Cardiac fibroblast (primary cell): ENCODE measurements around the gene HOXA1.
A peak's percentile ranks its signal among the peaks of the same experiment; 100 is the strongest.

Experiments used
- DNase-seq, 2 donors: peaks; one replicate each; pipeline versions ENCODE4 v3.0.0 to v3.0.0-alpha.2; 2010; ENCODE audit warnings: low read depth in 2 of 2
- H3K4me3 ChIP-seq, 2 donors: replicated peaks in 1 of 2; 1 replicate in 1 of 2; 2 replicates in 1 of 2; pipeline ENCODE4 v1.5.1; 2011; ENCODE audit warnings: low read depth in 2 of 2, low read length in 2 of 2, mild to moderate bottlenecking in 2 of 2, moderate library complexity in 1 of 2
- TF ChIP-seq, protein P1 (sequence below): IDR thresholded peaks from one replicate; pipeline ENCODE4 v1.5.1; 2011; ENCODE audit warnings: low read depth, mild to moderate bottlenecking, low read length, inconsistent platforms

Gene HOXA1

DNA sequence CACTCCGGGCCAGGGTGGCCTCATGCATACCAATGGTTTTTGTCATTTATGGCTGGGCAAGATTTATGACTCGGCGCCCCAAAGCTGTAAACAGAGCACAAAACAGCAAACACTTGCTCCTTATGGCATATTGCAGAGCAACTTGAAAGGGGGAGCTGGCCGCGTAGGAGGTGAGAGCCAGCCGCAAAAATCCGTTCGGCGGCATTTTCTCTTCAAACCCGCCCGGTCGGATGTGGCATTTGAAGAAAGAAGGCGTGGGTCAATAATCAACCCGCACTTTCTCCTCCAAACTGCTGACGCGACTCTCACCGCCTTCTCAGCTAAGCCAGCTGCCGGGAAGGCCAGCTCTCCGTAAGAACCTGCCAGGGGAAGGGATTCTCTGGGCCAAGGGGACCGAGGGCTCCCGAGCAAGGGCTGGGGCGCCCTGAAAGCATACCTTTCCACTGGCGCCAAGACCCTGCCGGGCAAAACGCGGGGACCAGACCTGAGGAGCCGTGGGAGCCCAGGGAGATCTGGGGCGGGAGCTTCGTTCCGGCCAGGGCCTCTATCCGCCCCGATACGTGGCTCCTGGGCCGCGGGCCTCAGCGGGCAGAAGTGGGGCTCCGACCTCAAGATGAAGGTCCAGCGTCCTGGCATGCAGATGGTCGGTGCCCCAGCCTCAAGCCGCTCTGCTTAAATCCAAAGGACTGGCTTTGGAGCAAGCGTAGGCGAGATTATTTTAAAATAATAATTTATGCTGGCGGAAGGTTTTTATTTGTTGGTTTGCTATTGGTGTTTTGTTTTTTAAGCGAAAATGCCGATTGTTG, 19.6 kb upstream of the HOXA1 start:
- TF ChIP-seq, protein P1, sequence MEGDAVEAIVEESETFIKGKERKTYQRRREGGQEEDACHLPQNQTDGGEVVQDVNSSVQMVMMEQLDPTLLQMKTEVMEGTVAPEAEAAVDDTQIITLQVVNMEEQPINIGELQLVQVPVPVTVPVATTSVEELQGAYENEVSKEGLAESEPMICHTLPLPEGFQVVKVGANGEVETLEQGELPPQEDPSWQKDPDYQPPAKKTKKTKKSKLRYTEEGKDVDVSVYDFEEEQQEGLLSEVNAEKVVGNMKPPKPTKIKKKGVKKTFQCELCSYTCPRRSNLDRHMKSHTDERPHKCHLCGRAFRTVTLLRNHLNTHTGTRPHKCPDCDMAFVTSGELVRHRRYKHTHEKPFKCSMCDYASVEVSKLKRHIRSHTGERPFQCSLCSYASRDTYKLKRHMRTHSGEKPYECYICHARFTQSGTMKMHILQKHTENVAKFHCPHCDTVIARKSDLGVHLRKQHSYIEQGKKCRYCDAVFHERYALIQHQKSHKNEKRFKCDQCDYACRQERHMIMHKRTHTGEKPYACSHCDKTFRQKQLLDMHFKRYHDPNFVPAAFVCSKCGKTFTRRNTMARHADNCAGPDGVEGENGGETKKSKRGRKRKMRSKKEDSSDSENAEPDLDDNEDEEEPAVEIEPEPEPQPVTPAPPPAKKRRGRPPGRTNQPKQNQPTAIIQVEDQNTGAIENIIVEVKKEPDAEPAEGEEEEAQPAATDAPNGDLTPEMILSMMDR: no peak
- DNase-seq: no peak
- H3K4me3 ChIP-seq: peak overlapping the region in 1 of 2 donors; percentile 8

DNA sequence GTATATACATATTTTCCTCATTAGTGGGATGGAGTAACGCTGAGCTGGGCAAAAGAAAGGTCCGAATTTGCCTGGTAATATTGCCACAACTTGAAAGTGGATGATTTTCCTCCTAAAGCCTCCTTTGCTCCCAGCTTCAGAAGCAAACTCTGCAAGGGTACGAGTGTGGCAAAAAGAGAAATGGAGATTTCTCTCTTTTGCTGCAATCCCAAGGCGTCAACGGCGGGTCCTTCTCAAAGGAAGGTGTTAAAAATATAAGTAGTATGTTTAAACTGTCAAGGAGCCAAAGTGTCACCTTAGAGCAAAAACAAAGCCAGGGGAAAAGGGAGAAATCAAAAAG, 19.1 kb upstream of the HOXA1 start:
- DNase-seq: no peak
- TF ChIP-seq, protein P1: no peak
- no peak overlapping the region for H3K4me3 ChIP-seq

DNA sequence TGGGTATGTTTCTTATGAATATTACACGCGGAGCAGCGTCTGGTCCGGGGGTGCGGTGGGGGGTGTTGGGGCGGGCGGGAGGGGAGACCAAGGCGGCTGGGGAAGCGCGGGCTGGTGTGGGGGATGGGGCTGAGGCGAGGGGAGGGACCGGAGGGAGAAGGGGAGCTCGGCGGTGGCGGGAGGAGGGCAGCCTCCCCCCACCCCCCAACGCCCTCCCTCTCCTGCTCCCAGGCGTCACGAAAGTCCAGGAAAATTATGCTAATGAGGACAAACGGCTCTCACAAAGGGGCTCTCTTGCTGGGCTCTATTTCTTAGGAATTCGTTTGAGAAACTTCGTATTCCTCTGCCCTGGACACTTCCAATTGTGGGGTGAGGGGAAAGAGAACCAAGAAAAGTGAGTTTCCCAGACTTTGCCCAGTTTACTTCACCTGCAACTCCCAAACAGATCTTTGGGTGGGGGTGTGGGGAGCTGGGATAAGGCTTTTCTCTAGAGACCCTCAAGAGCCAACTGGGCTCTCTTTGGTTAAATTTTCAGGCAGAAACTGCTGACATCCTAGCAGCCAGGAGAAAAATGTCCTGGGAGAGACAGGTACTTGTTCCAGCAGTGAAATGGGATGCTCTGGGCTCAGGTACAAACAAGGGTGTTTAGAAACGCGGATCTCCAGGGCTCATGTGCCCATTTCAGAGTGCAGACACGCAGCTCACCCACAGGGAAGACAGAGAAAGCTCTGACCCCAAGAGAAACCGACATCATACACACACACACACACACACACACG, 18.4 kb upstream of the HOXA1 start:
- no peak for DNase-seq
- TF ChIP-seq, protein P1: no peak
- no peak overlapping the region for H3K4me3 ChIP-seq

DNA sequence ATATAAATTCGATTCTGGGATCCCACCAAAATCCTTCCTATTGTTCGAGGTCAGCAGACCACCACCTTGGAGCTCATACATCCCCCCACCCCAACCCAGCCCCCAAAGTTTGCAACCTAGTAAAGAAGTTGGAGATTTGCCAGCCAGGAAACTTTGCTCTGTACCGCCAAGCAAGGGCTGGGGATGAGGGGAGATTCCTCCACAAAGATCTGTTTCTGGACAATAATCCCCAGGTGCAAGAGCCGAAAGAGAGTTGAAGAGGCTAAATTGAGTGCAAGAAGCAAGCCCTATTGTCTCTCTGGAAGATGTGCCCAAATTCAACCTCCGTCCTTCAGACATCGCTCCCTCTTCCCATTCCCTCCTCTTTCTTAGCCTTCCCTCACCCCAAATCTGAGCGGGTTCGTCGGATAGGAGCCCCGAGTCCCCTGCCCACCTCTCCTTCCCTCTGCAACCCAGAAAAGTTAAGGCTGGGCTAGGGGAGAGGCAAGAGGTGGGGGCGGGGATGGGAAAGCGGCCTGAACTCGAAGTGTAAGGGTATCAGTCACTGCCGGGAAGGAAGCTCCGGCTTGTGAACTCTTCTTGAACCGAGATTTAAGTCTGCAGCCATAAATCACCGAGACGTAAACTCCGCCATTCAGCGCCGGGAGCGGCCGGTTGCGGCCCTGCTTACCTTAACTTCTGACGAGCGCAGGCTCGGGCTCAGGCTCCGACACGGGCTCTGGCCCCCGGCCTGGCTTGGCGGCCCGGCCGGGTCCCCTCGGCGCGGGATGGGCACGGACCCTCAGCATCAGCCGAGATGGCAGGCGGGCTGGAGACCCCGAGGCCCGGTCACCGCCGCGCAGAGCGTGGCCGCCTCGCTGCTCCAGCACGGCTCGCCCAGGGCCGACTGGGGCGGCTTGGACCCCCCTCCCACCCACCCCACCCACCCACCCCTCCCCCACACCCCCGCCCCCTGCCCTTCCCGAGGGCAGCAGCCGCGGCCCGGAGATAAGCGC, 17.5 kb upstream of the HOXA1 start:
- peak in 1 of 2 donors; percentile 53 for DNase-seq
- TF ChIP-seq, protein P1: no peak
- H3K4me3 ChIP-seq: peak overlapping the region; percentile 15 to 38

DNA sequence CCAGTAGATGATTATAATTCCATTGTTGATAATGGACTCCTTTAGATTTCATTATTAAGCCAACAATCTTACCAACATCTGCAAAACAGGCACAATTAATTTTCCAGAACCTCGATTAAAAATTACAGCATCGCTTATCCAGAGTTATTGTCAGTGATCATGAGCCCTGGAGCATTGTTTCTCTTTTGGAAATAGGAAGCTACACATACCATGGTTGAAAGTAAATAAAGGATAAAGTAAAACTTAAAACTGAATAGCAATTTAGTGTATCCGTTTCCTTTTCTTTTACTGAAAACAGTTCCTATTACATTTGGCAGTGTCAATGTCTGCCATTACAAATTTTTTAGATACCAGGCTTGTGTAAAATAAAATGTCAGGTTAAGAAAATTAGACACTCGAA, 16.6 kb upstream of the HOXA1 start:
- no peak for DNase-seq
- TF ChIP-seq, protein P1: no peak
- H3K4me3 ChIP-seq: no peak overlapping the region

DNA sequence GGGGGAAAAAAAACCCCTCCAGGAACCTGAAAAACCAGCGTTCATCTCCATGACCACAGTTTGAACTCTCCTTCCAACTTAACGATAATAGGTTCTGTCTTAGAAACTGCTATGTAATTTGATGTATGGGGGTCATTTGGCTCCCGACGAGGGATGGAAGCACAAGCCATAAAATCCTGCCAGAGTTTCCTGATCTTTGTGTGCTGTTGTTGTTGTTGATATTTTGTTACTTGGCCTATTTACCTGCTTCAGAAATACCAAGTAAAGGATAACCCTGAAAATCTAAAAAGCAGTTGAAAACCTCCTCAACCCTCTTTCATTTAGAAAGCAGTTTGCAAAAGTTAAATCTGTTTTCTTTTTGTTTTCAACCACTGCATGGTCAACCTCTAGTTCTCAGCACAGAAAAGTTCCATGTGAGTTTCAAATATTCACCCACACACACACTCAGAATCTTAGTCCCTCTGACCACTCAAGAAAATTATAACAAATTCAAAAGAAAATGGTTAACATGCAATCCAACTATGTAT, 16.0 kb upstream of the HOXA1 start:
- TF ChIP-seq, protein P1: no peak
- no peak overlapping the region for H3K4me3 ChIP-seq
- DNase-seq: no peak
